Thyroid gland (tissue), 4 donors: ENCODE data around the gene ZNF107.

ENCODE experiments used
- CTCF ChIP-seq, 6 experiments: fragments of 200-600 bp in 3 of 6; fragments of 450-650 bp in 3 of 6; sonication (generic) in 3 of 6; IDR thresholded peaks; one replicate each; pipeline ENCODE4 v1.5.1; 2016 to 2019; ENCODE audit warnings: antibody characterized with exemption in 6 of 6, mild to moderate bottlenecking in 2 of 6, inconsistent platforms in 1 of 6, moderate library complexity in 1 of 6
- POLR2A ChIP-seq, 2 donors: fragments of 450-650 bp; IDR thresholded peaks; one replicate each; pipeline ENCODE4 v1.6.1; 2017; ENCODE audit warnings: antibody characterized with exemption in 2 of 2, mild to moderate bottlenecking in 2 of 2, moderate library complexity in 1 of 2

- no peak for TF ChIP-seq POLR2A (IDR thresholded peaks at IDR 0.05)
- TF ChIP-seq CTCF (IDR thresholded peaks at IDR 0.05): no peak
Measured at GRCh38 chr7:64688988-64689387, 23.1 kb downstream of the ZNF107 start.
